HG03060 (cell line): ENCODE measurements around the gene PALD1.

Experiments
- ATAC-seq: cut with Tn5 transposase; IDR thresholded peaks from one replicate; pipeline ENCODE4 v1.9.1; 2021; ENCODE audit warnings: low read depth, moderate number of reproducible peaks; ENCODE audit not compliant: unreplicated experiment

PALD1 gene

DNA sequence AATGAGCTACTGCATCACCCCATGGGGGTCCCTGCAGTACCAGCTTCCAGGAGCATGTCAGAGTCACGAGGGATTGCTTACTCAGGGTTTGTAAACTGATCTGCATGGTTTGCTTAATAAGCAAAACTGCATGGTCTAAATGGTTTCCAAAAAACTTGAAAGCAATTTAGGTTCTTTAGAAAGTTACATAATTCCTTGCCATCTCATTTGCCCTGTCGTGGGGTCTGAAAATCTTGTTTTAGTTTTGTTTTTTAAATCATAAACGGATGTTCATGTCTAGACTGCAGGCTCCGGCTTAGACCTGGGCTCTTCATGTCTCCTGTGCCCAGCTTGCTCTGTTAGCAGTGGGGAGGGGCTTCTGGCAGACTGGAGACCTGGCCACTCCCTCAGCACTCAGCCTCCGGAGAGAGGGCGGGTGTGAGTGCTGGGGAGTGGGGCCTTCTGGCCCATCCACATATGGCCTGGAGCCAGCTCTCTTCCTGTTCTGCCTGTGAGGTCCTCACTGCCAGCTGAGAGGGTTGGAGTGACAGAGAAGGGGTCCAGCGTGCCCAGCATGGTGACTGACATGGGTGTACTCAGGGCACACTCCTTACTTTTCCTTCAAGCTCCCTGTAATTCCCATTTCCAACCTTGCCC lies 106.5 kb downstream of the PALD1 start:
- no peak for ATAC-seq

DNA sequence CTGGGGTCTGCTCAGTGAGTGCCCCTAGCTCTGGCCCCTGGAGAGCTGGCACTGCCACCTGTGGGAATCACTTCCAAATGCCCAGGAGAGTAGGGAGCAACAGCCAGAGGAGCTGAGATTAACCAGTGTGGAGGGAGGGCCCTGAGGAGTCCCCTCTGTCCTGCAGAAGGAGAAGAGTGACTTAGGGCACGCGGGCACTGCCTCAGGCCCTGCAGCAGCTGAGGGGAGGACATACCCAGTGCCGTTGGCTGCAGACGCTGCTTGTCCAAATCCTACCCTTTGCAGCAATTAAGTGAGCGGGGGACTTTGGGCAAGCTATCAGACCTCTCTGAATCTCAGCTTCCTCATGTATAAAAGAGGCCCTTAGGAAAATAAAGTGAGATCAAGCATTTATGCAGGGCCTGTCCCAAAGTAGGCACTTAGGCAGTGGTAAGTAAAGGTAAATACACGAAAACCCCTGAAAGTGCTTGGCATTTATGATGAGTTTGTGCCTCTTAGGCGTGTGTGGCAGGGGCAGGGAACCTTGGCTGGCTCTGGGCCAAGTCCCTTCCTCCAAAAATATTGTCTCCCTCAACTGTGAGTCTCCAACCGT lies 107.1 kb downstream of the PALD1 start:
- ATAC-seq, result no peak

DNA sequence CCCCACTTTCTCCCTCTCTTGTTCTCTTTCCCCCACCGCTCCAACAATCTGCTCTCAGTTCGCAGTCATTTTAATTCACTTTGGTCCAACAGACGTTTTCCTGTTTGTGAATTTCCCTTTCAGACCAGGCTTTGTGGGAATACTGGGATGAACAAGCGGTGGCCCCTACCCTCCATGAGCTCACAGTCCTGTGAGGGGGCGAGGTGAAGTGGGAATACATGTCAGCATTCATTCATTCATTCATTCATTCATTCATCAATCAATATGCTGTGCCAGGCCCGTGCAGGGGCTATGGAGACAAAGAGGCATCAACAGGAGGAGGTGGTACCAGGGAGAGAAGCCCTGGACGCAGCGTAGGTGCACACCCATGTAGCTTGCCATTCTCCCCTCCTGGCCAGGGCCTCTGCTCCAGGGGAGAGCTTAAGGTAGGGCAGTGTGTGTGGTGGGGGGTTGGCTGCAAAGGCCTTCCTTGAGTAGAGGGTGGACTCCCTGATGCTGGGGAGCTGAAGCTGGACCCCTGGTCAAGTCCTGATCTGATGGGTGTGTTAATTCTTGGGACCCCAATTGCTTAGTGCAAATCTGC lies 107.9 kb downstream of the PALD1 start:
- no peak for ATAC-seq

DNA sequence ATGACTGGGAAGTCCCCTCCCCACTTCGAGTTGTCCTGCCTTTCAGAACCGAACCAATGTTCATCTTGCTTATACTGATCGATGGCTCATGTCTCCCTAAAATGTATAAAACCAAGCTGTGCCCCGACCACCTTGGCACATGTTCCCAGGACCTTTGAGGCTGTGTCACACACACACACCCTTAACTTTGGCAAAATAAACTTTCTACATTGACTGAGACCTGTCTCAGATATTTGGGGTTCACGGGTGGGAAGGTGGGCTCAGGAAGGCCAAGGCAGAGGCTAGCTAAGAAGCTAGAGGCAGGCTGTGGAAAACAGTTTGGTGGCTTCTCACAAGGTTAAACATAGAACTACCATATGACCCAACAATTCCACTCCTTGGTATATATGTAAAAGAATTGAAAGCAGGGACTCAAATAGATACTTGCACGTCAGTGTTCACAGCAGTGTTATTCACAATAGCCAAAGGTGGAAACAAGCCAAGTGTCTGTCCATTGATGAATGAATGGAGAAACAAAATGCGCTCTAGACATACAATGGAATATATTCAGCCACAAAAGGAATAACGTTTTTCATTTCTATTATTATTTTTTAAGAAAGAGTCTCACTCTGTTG lies 108.6 kb downstream of the PALD1 start:
- no peak for ATAC-seq

DNA sequence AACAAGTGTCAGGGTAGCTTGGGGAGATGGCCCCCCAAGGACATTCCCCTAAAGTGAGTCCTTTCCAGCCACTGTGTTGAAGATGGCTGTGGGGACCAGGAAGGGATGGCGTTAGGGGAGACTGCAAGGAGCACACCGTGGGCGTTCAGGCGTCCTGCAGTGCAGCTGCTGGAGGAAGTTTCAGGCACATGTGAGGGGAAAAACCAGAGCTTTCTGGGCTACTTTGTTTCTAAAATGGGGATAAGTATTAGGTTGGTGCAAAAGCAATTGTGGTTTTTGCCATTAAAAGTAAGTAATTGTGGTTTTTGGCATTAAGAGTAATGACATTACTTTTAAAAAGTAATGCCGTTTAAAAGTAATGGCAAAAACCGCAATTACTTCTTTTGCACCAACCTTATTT lies 109.7 kb downstream of the PALD1 start:
- ATAC-seq, result no peak

DNA sequence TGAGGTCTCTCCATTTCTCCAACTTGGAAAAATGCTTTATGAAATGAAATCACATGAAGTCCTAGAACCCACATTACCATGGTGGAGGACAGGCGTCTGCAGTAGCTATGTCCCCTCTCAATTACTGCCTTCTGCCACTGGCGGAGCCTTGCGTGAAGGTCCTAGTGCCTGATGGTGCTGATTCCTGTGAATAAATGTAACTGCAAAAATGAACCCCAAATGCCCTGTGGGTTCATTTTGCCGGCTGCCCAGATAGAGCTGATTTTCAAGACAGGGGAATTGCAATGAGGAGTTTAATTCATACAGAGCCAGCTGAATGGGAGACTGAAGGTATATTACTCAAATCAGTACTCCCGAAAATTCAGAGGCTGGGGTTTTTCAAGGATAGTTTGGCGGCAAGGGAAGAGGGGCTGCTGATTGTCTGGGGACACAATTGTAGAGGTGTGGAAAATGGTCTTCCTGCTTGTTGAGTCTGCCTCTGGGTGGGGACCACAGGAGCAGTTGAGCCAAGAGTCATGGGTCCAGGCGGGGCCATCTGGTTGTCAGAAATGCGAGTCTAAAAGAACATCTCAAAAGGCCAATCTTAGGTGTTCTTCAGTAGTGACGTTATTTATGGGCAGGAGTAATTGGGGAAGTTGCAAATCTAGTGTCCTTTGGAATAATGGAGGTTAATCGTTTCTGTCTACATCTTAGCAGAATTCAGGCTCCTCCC lies 110.4 kb downstream of the PALD1 start:
- ATAC-seq, result no peak

DNA sequence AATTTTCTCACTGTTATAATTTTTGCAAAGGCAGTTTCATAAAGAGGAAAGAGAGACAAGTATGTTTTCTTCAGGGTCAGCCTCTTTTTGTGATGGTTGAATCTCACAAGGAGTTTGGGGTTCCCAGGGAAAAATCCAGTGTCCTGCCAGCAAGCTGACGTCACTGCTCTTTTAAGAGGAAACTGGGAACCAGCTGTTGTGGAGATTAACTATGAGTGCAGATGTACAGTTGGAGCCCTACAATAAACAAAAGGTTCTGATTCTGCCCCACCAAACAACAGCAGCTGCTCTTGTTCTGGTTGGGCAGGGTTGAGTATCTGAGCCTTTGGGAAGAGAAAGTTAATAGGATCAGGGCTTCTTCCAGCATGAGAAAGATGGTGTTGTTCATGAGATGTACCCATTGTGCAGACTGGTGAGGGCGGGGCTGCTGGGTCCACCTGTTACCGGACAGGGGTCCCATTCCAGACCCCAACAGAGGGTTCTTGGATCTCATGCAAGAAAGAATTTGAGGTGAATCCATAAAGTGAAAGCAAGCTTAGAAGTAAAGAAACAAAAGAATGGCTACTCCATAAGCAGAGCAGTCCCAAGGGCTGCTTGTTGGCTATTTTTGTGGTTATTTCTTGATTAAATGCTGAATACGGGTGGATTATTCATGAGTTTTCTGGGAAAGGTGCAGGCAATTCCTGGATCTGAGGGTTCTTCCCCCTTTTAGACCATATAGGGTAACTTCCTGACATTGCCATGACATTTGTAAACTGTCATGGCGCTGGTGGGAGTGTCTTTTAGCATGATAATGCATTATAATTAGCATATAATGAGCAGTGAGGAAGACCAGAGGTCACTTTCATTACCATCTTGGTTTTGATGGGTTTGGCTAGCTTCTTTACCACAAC lies 111.4 kb downstream of the PALD1 start:
- no peak for ATAC-seq

DNA sequence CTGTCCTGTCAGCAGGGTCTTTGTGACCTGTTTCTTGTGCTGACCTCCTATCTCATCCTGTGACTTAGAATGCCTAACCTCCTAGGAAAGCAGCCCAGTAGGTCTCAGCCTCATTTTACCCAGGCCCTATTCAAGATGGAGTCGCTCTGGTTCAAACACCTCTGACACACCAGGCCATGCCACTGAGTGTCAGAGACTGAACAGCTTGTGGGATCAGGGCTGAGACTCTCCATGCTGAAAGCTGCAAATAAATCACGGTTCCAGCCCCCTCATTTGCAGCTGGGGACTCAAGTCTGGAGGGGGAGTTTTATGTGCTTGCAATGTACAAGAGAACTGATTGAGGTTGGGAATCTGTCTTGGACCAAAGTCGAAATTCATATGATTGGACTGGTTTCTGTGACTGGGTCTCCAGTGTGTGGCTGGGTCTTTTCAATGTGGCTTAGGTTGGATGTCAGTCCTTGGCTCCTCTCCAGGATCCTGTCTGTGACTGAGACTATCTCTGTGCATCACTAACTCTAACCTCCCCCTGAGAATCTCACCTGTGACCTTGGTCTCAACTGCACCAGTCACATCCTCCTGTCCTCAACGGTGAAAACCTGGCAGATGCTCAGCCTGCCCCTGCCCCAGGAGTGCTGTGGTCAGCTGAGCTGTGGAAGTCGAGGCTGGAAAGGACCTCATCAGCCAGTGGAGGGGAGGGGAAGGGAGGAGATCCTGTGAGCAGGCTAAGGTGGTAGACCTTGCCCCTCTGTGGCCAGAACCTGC lies 112.3 kb downstream of the PALD1 start:
- no peak for ATAC-seq

DNA sequence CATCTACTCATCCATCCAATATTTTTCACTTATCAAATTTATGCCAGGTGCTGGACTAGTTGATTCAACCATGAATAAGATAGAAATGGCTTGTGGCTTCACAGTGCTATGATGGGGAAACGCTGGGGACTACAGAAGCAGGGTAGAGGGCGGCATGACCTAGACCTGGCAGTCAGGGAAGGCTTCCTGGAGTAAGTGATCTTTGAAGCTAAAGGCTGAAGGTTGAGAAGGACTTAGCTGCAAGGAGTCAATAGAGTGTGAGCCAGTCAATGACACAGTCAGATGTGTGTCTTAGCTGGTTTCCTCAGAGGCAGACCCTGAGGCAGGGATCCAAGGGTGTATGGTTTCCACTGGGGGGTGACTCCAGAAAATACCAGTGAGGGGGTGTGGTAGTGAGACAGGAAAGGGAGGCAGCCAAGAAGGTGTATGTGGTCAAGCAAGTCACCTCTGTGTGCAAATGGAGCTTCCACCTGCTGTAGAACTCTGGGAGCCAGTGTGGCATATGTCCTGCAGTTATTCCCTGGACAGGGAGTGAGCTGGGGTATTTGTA lies 113.7 kb downstream of the PALD1 start:
- ATAC-seq, result no peak

DNA sequence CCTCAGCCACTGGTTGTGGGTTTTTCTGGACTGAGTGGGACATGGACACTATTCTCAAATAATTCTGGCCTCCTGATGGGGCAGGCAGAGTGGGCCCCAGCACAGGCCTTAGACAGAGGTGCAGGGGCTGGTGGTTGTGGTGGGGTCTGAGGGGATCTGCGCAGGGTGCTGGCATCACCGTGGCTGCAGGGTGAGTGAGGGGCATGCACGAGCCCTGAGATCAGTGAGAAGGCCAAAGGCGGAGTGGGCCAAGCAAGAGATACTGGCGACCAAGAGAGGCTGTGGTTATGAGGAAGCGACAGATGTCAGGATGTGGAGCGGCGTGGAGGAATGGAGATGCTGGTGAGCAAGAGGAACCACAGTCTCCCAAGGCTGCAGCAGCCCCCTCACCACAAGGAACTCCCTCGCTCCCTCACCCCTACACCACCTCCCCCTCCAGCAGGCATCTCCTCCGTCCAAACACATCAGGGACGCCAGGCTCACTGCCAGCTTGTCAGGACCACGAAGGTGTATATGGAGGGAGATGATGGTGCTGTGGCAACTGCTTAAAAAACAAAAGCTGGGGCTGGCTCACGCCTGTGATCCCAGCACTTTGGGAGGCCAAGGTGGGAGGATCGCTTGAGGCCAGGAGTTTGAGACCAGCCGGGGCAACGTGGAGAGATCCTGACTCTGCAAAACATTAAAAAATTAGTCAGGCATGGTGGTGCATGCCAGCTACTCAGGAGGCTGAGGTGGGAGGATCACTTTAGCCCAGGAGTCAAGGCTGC lies 114.4 kb downstream of the PALD1 start:
- ATAC-seq, result no peak

DNA sequence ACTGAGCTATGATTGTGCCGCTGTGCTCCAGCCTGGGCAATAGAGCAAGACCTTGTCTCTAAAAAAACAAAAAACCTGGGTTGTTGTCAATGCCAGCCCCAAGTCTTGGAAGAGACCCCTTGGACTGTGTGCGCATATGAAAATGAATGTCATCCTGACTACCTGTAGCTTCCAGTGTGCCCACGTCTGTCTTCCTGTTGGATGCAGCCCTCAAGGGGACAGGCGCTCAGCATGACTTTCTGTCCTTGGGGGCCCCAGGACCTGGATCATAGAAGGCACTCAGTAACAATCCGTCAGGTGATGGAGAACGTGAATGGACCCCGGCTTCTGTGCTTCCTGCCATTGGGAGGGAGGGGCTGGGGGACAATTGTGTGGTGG lies 114.9 kb downstream of the PALD1 start:
- no peak for ATAC-seq

DNA sequence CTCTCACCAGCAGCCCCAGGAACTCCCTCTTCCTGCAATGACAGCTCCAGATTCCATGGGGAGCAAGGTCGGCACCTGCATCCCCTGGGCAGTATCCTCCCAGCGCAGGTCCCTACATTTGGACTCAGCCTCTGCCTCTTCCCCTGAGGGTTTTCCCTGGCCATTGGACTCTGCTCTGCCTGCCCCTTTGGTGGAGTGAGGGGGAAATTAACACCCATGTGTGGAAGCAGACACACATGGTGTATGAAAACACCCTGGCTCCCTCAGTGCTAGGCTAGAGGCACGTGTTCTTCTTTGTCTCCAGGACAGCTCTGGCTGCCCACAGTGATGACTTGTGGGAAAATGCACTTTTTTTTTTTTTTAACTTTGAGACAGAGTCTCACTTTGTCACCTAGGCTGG lies 115.6 kb downstream of the PALD1 start:
- no peak for ATAC-seq

DNA sequence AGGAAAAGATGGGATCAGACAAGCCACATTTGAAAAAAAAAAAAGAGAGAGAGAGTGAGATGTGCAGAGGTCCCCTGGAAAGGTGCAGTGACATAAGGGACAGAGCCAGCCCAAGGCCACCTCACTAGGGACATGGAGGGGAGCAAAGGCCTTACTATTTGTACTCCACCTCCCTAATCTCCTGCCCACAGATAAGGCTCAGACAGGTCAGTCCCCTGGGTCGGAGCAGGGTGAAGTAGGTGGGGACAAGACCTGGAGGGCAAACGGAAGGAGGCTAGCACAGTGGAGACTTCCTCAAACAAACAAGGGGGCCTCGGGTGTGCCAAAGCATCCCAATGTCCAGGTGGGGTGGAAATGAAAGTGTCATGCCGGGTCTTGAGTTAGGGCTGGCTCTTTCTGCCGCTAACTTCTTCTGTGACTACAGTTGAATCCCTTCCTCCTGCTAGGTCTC lies 117.0 kb downstream of the PALD1 start:
- ATAC-seq, result no peak

DNA sequence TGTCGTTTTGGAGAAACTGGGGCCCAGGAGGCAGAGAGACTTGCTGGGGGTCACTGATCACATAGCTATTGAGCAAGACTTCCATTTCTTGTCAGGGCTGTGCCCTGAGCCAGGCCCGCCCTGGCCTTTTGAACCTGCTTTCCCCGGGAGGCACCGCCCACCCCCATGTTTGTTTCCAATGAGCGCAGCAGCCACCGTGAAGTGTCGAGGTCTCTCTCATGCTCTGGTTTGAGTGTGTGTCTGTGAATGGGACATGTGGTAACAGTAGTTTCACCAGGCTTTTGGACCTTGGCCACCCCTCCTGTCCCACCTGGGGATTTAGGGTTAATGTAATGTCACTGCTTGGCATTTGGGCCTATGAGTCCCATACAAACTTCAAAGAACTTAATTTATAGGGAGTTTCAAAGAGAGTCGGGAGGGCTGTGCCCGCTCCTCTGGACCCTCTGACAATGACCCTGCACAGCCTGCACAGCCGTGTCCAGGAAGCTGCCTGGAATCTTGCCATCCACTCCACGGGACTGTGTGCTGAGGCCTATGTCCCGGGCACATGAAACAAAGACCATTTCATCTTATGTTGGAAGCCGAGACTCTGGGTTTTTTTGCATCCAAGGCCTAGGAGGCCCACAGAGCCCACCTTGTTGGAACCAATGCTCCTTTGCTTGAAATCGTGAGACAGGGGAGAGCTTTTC lies 117.7 kb downstream of the PALD1 start:
- ATAC-seq, result no peak

DNA sequence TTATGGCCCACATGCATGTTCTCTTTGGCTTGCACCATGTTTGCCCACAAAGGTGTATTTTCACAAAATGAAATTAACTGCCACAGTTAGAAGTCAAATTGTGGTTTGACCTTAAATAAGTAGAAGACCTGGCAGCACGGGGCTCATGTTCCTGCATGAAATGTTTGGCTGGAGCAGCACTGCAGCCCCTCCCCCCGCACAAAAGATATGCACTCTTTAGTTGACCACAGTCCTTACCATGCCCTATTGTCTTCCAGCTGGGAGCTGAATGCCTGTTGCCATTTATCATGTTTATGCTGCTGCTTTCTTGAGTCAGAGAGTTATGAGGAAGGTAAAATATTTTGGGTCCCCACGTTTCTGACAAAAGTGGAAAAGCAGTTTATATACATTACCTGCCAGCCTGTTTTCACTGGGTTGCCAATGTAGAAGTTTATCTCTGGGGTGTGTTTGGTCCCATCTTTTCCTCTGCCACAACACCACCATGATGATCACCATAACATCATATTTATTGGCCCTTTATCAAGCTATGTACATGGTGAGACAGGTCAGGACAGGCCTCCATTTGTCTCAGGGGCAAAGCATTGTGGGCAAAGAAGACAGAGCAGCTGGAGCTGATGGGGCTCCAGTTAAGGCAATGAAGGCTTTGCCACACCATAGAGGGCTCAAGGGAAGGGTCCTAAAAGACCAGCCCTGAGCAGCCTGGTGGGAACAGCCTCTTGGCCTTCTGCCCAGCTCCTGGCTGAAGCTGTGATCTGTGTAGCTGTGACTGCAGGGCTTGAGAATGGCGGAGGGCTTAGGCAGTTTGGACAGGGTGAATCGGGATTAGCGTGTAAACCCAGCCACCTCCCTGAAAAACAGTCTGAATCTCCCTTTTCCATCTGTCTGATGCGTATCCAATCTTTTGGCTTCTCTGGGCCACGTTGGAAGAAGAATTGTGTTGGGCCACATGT lies 118.6 kb downstream of the PALD1 start:
- no peak for ATAC-seq

DNA sequence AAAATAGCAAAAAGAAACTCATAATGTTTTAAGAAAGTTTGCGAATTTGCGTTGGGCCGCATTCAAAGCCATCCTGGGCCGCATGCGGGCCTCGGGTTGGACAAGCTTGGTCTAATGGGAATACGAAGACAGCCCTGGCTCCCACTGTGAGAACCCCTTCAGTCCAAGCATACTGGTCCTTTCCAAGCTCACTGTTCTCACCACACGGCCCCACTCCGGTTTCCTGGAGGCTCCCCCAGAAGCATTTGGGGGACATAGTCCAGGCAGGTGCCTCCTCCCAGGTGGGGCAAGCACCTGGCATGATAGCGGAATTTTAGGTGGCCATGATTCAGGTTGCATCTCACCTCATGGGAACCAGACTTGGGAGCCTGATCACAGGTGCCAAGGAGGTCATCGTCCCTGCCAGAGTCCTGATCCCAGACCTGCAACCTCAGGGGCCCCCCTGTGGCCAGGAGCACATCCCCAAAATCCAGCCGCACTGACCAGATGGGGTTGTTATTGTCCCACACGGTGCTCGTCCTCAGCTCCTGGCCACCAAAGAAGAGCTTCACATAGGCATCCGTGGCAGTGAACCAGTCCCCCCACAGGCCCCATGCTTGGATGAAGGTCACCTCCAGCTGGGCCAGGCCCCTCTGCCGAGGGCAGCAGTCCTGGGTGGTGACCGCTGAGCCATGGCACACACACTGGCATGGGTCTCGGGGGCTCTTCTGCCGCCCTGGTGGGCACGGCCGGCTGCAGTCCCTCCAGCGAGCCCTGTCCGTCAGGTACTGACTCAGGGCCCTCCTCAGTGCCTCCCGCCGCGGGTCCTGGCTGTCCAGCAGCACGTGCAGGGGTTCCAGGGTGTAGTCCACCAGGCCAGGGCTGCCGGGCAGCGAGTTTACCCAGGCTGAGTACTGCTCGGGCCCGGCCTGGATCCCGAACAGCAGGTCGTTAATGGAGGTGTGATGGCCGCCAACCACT lies 119.6 kb downstream of the PALD1 start:
- no peak for ATAC-seq
